Breast epithelium (tissue), 3 donors: ENCODE measurements around the gene MICALL1.

Experiments
- CTCF ChIP-seq, 3 donors: fragments of 450-650 bp; IDR thresholded peaks; one replicate each; pipeline ENCODE4 v1.5.1; 2016 to 2017; ENCODE audit warnings: antibody characterized with exemption in 3 of 3, mild to moderate bottlenecking in 3 of 3, moderate library complexity in 3 of 3
- POLR2AphosphoS5 ChIP-seq, 3 donors: sonication (generic); formaldehyde crosslinking; IDR thresholded peaks; one replicate each; pipeline ENCODE4 v1.6.1; 2017; ENCODE audit warnings: antibody characterized with exemption in 3 of 3

- TF ChIP-seq CTCF (IDR thresholded peaks at IDR 0.05) (no peak), POLR2AphosphoS5 (IDR thresholded peaks at IDR 0.05) (no peak)
Observed at GRCh38 chr22:37932821-37933578, 26.9 kb downstream of the MICALL1 start.
